HL-60 (cell line): ENCODE data around the gene CIRBP.
A peak's percentile ranks its signal among the peaks of the same experiment; 100 is the strongest.

Experiments
- CTCF ChIP-seq: IDR thresholded peaks from one replicate; pipeline ENCODE4 v1.5.1; 2011; ENCODE audit warnings: low read length, control low read depth, inconsistent platforms; ENCODE audit not compliant: insufficient read depth
- GABPA ChIP-seq: IDR thresholded peaks from 2 replicates; pipeline ENCODE4 v1.6.1; 2012; ENCODE audit warnings: low read depth
- POLR2AphosphoS5 ChIP-seq: IDR thresholded peaks from 2 replicates; pipeline ENCODE4 v1.6.1; 2012; ENCODE audit warnings: low read depth

DNA sequence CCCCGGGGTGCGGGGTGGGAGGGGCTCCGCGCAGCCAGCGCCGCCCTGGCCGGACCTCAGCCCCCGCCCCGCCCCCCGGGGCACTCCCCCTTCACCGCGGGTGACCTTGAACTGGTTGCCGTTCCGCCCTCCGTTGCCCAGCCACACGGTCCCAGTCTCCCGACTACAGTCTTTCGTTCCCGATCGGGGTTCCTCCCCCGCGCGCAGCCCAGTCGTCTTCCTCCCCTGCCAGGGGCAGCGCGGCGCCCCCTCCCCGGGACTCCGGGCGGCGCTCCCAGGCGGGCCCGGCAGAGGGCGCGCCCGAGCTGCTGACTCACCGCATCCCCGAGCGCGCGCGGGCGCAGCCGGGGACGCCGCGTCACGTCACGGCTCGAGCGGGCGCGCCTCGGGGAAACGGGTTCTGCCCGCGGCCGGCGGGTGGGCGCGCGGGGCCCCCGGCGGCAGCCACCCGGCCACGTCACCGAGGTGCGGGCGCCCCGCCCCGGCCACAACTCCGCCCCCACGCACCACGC, 20.3 kb upstream of the CIRBP start:
- peak; percentile 42 for TF ChIP-seq CTCF
- TF ChIP-seq POLR2AphosphoS5 = no peak
- TF ChIP-seq GABPA = no peak
